HG03575 (cell line): ENCODE results near the gene LRRC15.

Experiments
- ATAC-seq: cut with Tn5 transposase; IDR thresholded peaks from one replicate; pipeline ENCODE4 v1.9.1; 2021; ENCODE audit not compliant: unreplicated experiment, insufficient number of reproducible peaks, low FRiP score; ENCODE audit errors: extremely low read depth

LRRC15 gene

DNA sequence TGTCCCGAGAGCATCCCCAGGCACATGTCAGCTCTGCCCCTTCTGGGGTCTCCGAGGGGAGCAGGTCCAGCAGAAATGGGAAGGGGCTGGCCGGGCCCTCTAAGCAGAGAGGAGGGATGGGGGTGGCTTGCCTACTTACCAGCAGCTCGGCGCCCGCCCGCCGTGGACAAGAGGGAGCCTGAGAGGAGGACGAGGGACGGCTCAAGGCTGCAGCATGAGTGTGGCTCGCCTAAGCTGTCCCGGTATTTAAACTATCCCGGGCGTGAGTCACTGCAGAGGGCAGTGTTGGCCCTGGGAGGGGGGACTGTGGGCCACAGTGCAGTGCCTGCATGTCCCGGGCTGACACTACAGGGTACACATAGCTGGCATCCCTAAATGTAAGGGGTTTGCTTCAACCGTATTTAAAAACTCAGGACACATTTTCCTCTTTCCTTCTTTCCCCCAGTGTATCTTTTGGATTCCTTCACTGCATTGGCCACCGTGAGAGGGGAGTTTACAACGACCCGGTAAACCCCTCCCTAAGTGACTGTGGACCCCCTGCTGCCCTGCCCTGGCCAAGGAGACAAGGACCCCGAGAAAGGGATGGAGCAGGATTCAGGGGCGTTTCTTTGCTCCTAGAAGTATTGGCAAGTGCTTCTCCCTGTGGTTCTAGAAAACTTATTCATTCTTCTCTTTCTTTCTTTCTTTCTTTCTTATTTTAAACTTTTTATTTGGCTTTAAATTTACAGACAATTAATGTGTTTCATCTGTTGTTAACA is at the start of gene LRRC15:
TSS of gene LRRC15 (minus strand) at position 222 of the 758 bp plus-strand sequence. CDS start 8,700 bp downstream, outside the sequence.
- ATAC-seq: no peak

DNA sequence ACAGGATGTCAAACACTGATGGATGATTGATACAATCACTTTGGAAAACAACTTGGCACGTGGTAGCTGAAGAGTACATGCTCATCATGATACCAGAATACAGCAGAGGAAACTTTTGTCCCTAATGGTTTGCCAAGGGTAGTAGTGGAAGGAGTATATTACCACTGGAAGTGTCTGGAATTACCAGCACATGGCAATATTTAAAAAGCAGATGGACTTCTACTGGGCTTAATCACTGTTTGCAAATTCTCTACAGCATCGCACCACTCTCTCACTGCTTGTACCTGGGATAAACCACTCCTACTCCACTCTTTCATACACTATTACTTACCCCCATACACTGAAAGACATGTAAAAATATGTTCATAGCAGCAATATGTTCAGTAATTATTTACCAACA is 49.1 kb upstream of the LRRC15 start:
- ATAC-seq: no peak

DNA sequence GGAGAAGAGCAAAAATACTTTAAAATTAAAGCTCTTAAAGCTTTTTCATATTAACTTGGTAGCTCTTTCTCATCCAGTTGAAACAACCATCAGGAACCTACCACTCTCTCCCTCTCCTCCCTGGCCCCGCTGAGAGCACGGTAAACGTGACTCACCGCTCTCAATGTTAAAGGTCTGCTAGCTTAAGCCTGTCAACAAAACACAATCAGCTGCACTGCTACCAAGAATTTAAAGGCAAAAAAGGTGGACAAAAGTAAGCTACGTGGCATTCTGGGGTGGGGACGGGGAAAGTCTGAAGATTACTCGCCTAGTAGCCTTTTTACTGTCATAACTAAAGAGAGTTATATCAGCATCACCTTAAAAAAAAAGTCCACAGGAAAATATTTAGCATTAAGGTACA is 37.9 kb upstream of the LRRC15 start:
- no peak for ATAC-seq

DNA sequence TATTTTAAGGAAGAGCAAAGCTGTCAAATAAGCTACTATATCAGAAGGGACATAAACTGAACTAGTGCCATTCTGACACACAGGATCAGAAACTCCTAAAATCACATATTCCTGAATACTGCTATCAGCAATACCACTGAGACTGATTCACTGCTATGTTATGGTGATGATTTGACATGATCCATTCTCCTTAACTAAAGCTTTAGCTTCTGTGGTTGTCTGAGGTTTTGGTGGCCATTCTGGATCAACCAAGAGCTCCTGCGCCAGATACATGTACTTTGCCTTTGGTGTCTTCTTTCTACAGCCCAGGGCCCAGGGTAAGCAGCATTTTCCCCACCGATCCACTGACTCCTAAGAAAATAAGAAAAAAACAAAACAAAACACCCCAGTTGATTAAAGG is 36.2 kb upstream of the LRRC15 start:
- ATAC-seq: no peak

DNA sequence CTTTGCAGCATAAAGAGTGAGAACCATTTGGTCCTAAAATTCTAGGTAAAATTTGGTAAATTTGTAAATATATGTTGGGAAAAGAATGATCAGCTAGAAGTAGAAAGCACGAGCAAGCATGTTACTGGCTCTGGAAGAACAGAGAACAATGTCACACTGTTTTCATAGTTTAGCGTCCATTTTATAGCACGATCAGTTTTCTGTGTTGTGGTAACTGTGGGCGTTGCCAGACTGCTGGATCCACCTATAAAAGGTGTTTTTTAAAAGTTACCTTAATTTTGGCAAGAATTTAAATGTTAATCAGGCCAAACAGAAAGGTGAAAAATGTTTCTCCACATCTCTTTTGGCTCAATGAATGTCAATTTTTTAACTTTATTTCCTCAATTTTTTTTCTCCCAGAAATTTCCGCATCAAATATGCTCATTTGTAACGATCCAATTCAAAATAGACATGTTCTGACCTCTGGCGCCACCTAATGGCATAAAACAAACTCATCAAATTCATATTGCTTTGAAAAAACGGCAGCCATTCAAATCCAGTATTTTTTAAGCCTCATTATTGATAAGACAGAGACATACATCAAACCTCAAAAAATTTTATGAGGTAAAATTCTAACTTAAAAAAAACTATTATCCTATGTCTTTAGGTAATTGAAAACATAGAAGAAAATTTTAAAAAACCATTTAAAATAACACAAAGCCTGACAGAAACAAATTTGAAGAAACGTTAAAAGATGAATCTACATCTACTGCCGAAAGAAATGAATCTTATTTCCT is 35.0 kb upstream of the LRRC15 start:
- ATAC-seq: no peak

DNA sequence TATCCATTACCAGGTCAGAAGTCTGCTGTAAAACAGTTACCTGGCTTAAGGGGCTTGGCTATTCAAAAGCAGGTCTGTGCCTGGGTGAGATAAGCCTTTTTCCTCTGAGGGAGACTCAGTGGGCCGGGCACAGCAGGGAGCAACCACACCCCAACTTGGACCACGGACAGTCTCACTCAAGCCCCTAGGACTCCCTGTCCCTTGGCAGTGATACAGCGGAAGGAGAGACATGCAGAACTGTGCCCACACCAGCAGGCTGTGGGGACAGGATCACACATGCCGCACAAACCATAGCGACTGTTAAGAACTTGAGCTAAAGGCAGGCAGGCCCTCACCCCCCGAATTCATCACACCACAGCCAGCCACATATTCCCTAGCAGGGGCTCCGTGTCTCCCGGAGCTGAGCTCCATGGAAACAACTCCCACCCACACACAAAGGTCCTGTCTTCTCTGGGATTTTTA is 32.4 kb upstream of the LRRC15 start:
- ATAC-seq: no peak

DNA sequence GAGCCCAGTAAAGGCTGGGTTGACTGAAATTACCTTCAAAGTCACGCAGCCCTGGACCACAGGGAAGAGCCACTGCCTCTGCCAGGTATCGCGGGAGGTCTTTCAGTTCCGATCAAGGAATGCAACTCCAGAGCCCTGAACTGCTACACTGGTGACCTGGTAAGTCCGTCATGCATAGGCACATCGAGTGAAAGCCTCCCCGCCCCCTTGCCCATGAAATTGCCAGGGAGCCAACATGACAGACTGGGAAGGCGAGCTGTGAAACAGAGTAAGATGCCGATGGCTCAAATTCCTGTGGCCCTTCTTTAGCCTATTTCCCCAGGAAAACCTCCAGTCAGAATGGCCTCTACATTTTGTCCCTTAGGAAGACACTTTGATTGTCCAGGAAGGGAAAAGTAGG is 31.8 kb upstream of the LRRC15 start:
- no peak for ATAC-seq

DNA sequence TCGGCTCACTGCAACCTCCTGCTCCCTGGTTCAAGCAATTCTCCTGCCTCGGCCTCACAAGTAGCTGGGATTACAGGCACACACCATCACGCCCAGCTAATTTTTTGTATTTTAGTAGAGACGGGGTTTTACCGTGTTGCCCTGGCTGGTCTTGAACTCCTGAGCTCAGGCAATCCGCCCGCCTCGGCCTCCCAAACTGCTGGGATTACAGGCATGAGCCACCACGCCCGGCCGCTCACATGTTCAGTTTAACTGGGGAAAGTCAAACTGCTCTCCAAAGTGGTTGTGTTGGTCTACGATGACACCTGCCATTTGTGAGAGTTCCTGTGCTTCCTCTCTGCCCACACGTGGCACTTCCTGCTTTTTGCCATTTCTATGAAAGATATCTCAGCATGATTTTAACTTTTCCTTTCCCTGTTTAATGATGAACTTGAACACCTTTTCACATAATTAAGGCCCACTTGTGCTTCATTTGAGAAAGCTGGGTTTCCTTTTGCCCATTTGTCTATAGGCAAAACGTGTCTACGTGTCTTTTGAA is 30.4 kb upstream of the LRRC15 start:
- ATAC-seq: no peak

DNA sequence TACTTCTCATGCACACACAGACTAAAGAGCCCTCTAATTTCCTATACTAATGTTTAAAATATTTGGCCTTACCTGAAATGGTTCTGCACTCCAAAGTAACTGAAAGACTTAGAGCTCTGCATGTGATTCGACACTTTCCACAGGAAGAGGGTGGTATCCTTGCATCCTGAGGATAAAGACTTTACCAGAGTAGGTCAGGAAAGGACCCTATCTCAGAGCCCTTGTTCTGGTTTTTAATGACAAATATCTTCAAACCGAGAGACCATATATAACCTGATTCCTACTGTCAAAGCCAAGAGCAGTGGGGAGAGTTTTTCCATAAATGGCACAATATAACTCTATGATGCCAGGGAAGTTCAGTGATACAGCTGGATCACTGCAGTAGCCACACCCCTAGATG is 29.6 kb upstream of the LRRC15 start, which contains the start of gene GP5:
TSS of gene GP5 (minus strand) at position 101 of the 400 bp plus-strand sequence. CDS start 984 bp downstream, outside the sequence.
- no peak for ATAC-seq

DNA sequence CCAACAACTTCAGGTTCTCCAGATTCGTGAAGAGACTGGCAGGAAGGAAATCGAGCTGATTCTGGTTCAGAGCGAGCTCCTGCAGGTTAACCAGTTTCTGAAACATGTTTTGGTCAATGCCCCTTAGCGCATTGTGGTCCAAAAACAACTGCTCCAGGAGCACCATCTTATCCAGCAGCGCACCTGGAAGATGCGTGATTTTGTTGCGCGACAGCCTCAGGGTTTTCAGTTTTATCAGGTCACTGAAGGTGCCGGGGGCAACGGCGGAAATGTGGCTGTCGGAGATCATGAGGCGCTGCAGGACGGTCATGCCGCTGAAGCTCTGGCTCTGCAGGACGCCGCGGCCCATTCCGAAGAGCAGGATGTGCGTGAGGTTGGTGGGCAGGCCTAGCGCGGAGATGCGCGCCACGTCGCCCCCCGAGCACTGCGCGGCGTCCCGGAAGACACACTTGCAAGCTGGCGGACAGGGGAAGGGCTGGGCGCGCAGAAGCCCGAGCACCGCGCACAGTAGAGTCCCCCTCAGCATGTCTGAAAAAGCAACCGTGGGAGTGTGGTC is 28.3 kb upstream of the LRRC15 start:
- ATAC-seq: no peak

DNA sequence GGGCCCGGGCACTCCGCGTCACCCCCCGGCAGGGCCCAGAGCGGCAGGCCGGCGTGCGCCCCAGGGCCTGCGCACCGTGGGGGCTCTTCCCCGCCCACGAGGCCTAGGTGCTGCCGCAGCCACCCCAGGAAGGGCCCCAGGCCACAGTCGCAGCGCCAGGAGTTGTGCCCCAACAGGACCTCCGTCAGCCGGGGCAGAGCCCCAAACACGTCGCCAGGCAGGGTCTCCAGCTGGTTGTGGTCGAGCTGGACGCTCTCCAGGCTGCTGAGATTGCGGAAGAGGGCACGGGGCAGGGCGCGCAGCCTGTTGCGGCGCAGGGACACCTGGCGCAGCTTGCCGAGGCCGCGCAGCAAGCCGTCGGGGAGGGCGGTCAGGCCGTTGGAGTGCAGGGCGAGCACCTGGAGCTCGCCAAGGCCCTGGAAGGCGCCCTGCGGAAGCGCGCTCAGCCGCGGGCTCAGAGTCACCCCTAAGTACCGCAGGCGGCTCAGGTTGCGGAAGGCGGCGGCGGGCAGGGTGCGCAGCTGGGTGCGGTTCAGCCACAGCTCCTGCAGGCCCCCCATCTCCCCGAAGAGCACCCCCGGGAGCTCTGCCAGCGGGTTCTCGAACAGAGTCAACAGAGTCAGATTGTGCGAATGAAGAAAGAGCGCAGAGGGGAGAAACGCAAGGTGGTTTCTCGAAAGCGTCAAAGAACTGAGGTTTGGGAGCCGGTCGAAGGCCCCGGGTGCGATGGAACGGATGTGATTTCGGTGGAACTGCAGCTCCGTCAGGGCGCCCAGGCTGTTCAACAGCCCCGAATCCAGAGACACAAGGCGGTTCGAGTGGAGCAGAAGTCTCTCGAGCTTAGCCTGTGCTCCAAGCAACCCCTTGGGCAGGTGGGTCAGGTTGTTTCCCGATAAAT is 27.6 kb upstream of the LRRC15 start:
- no peak for ATAC-seq

DNA sequence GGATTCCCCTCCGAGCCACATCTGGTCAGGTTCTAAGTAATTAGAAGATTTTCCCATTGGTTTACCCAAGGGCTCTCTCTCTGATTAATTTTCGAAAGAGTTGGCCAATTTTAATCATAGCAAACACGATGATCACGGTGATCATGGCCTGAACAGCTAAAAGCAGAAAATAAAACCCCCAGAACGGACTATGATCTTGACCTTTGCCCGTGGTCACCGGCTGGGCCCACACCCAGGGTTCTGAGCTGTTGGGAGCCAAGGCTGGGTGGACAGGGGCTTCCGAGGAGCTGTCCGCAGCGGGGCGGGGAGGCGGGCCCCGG is 27.0 kb upstream of the LRRC15 start:
- ATAC-seq: no peak

DNA sequence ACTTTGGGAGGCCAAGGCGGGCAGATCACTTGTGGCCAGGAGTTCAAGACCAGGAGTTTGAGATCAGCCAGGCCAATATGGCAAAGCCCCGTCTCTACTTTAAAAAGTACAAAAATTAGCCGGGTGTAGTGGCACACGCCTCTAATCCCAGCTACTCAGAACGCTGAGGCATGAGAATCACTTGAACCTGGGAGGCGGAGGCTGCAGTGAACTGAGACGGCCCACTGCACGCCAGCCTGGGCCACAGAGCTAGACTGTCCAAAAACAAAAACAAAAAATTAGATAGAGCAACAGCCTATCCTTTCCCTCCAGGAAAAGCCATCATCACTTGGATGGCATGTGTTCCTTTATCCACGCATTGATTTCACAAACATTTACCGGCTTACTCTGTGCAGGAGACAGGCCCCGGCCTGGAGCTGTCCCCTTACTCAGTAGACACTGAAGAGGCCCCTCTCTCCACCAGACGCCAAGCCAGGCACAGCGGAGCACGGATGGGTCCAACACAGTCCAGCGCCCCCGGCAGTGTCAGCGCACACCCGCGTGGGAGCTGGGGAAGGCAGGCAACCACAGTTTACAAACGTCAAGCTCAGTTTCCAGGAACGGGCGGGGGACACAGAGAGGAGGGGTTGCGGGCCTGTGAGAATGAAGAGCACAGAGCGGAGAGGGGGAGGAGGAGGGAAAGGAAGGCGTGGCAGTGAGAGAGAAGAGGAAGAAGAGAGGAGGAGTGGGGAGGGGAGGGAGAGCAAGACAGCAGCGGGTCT is 26.4 kb upstream of the LRRC15 start:
- ATAC-seq: no peak

DNA sequence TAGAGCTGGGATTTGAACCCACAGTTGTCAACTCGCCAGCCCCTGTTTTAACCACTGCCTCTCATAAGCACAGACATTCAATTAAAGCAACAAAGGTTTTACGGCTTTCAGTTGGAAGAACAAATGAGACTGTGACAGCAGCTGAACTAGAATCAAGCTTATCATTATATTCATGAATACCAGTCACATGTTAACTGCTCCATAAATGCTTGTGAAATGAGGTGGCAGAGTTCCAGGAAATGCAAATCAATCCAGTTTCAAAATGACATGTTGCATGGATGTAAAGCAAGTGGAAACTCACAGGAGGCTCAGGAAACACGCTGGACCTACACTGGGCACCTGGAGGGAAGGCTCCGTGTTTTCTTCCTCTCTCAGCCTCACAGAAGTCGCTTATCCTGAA is 25.7 kb upstream of the LRRC15 start:
- ATAC-seq: no peak

DNA sequence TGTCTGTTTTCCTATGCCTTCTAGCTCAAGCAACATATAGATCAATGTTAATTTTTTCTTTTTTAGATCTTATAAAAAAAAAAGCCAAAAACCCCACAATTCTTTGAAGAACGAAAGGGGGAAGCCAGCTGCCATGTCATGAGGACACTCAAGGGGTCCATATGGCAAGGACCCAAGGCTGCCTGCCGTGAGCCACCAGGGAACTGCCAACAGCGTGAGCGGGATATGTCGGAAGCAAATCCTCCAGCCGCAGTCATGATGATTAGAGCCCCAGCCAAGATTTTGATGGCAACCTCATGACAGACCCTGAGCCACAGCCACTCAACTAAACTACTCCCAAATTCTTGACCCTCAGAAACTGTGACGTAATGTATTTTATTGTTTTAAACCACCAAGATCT is 23.0 kb upstream of the LRRC15 start:
- no peak for ATAC-seq

DNA sequence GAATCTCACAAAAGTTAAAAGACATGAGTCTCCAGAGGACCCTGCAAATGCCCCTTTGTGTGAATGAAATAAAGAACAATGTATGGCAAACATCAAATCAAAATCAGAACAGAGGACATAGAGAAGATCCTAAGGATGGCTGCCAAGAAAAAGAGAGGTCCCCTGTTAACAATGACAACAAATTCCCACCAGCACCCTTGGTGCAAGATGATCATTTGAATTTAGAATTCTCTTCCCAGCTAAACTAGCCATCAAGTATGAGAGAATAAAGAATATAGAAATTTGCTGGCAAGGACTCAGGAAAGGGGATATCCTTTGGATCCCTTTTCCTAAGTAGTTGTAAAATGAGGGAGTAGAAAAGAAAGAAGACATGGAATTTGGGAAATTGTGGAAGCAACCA is 21.3 kb upstream of the LRRC15 start:
- no peak for ATAC-seq

DNA sequence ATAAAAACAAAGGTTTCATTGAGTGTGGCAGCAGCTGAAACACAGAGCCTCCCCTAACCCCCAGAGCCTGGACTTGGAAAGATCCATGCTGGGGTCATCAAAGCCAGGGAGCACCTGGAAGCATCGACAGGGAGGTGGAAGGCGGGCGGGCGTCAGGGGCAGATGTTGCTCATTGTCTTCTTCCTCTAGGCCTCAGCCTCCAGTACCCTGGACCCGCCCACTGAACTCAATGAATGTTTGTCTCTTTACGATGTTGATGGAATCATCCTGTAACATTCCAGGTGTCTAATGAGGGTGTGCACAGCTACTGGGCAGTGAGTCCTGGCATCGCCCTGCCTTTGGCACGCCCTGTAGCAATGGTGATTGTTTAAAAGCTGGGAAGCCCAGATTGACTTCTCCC is 19.7 kb upstream of the LRRC15 start:
- no peak for ATAC-seq

DNA sequence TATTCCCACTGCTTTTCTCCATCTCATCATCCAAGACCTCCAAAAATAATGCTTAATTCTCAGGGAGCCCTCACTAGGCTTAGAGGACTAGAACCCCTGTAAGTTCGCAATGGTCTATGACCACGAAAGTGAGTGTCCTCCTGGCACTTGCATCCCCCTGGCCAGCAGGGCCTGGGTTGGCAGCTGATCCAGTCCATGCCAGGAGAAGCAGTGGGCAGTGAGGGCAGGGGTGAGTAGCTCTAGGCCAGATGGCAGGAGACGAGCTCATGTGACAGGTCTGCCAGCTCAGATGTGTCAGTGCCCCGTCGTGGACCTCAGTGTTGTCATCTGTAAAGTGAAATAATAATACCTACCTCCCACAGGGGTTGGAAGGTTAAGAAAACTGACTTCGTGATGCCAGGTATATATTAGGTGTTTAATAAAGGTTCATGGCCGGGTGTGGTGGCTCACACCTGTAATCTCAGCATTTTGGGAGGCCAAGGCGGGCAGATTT is 18.4 kb upstream of the LRRC15 start:
- ATAC-seq: no peak
